T-helper 2 cell treated with Interferon-gamma antibody and Interleukin-4, amounts not matched to agents 100 ng/mL and 5 ng/mL, for 36 hours (primary cell): Measurements from ENCODE around the gene C2. TPM values are rescaled to one million over a fixed set of nuclear protein-coding genes. Genes with fewer than 3 reads are reported as not detected.
"Not testable (repeated sequence)": the region's sequence is repeated elsewhere in the genome, so short reads cannot be mapped to it uniquely, and the experiment has no call there.

Source experiments
- intact Hi-C: fragments of 100-400 bp; cut with micrococcal nuclease; formaldehyde crosslinking; loops from one replicate; pipeline ENCODE4 v1.15.1; 2023
- total RNA-seq: library from RNA; stranded (reverse); gene quantifications from 2 replicates; pipeline ENCODE4 v1.2.3, GENCODE V29; 2022

The C2 gene
- total RNA-seq, 1 donor from 2014 or later, result 1.5 TPM

GRCh38 chr6:31898383-31899011, 29.0 kb upstream of the C2 start:
- intact Hi-C loops, result loop anchor here (1.0 to 2.0 kb wide), 2 partner anchors 35 to 64 kb away; no protein-coding TSS in a partner anchor

- intact Hi-C loops, result loop anchor here (2.0 kb wide), 1 partner anchor 64 kb away; no protein-coding TSS in a partner anchor
Observed at GRCh38 chr6:31899215-31899614, 28.3 kb upstream of the C2 start.

GRCh38 chr6:31899882-31900722, 27.4 kb upstream of the C2 start:
- intact Hi-C loops, result loop anchor here (2.0 kb wide), 1 partner anchor 65 kb away; no protein-coding TSS in a partner anchor

- intact Hi-C loops, result no loop called here
Observed at GRCh38 chr6:31900917-31901414, 26.6 kb upstream of the C2 start.

GRCh38 chr6:31901415-31901952, 26.0 kb upstream of the C2 start:
- intact Hi-C loops, result no loop called here

- intact Hi-C loops, result no loop called here
Observed at GRCh38 chr6:31901953-31902643, 25.4 kb upstream of the C2 start, which contains the start of gene ZBTB12. Gene ZBTB12, minus strand, starts transcription at chr6:31902086. Its CDS starts 781 bp downstream, at chr6:31901305.

- intact Hi-C loops, result no loop called here
Observed at GRCh38 chr6:31903957-31904356, 23.6 kb upstream of the C2 start.

GRCh38 chr6:31905041-31905440, 22.5 kb upstream of the C2 start:
- intact Hi-C loops, result no loop called here

- intact Hi-C loops, result no loop called here
Observed at GRCh38 chr6:31906122-31906521, 21.4 kb upstream of the C2 start.

- intact Hi-C loops, result not testable (repeated sequence)
Observed at GRCh38 chr6:31906727-31907126, 20.8 kb upstream of the C2 start.

- intact Hi-C loops, result no loop called here
Observed at GRCh38 chr6:31907158-31907813, 20.2 kb upstream of the C2 start.

GRCh38 chr6:31908255-31908654, 19.3 kb upstream of the C2 start:
- intact Hi-C loops, result not testable (repeated sequence)

- intact Hi-C loops, result no loop called here
Observed at GRCh38 chr6:31908791-31909190, 18.7 kb upstream of the C2 start.

GRCh38 chr6:31909298-31909697, 18.2 kb upstream of the C2 start:
- intact Hi-C loops, result not testable (repeated sequence)

- intact Hi-C loops, result no loop called here
Observed at GRCh38 chr6:31911826-31912585, 15.5 kb upstream of the C2 start.

GRCh38 chr6:31915351-31915750, 12.2 kb upstream of the C2 start:
- intact Hi-C loops, result no loop called here

- intact Hi-C loops, result no loop called here
Observed at GRCh38 chr6:31915756-31916155, 11.8 kb upstream of the C2 start.

- intact Hi-C loops, result no loop called here
Observed at GRCh38 chr6:31918069-31918720, 9.3 kb upstream of the C2 start.

- intact Hi-C loops, result no loop called here
Observed at GRCh38 chr6:31919624-31920303, 7.8 kb upstream of the C2 start.
